Measurements from ENCODE around the gene AKIRIN2.

The AKIRIN2 gene

GRCh38 chr6:87655824-87656223 is 46.2 kb downstream of the AKIRIN2 start:
- DNase-seq, result no peak
- no peak for ATAC-seq

GRCh38 chr6:87654875-87655454 is 47.1 kb downstream of the AKIRIN2 start:
- no peak for ATAC-seq
- DNase-seq, result no peak

- DNase-seq (no peak), ATAC-seq (no peak)
These were observed 47.9 kb downstream of the AKIRIN2 start for GRCh38 chr6:87654122-87654521.

GRCh38 chr6:87653074-87653962 is 48.7 kb downstream of the AKIRIN2 start:
- DNase-seq, result no peak
- peak; percentile 71 for ATAC-seq

- DNase-seq, result no peak
- ATAC-seq, result no peak
These were observed 57.0 kb downstream of the AKIRIN2 start for GRCh38 chr6:87645080-87645479.

- peak; percentile 28 for ATAC-seq
- no peak for DNase-seq
These were observed 60.9 kb downstream of the AKIRIN2 start for GRCh38 chr6:87641065-87641692.

GRCh38 chr6:87639373-87639772 is 62.7 kb downstream of the AKIRIN2 start:
- DNase-seq (no peak), ATAC-seq (no peak)

- DNase-seq, result no peak
- ATAC-seq, result no peak
These were observed 64.9 kb downstream of the AKIRIN2 start for GRCh38 chr6:87637106-87637505.

GRCh38 chr6:87636315-87636714 is 65.7 kb downstream of the AKIRIN2 start:
- ATAC-seq (no peak), DNase-seq (no peak)

- ATAC-seq (no peak), DNase-seq (no peak)
These were observed 68.2 kb downstream of the AKIRIN2 start for GRCh38 chr6:87633851-87634250.

- ATAC-seq (no peak), DNase-seq (no peak)
These were observed 71.3 kb downstream of the AKIRIN2 start for GRCh38 chr6:87630746-87631145.

- DNase-seq (no peak), ATAC-seq (no peak)
These were observed 73.2 kb downstream of the AKIRIN2 start for GRCh38 chr6:87628881-87629280.

- DNase-seq (no peak), ATAC-seq (no peak)
These were observed 73.6 kb downstream of the AKIRIN2 start for GRCh38 chr6:87628424-87628823.

Measured in stimulated activated naive CD8-positive, alpha-beta T cell treated with anti-CD3 and anti-CD28 coated beads, Interleukin-15, Interleukin-2, amounts not matched to agents 100 U/mL and 50 U/mL, for 24 hours (primary cell).